Spleen (tissue), 11 donors: ENCODE data around the gene MYCN. TPM values are rescaled to one million over a fixed set of nuclear protein-coding genes. Genes with fewer than 3 reads are reported as not detected.

Experiments
- DNase-seq: peaks from one replicate; pipeline ENCODE4 v3.0.0-alpha.2; 2020
- H3K27ac ChIP-seq, 8 donors: fragments of 200-600 bp; sonication (generic) in 7 of 8; 1 replicate in 4 of 8; 2 replicates in 4 of 8; pipeline versions ENCODE4 v1.5.0 to v1.8.0; 2016 to 2021; ENCODE audit warnings: inconsistent platforms in 4 of 8, mild to moderate bottlenecking in 4 of 8, moderate library complexity in 1 of 8
- H3K27me3 ChIP-seq, 7 donors: fragments of 200-600 bp; sonication (generic) in 6 of 7; replicated peaks in 1 of 7; 1 replicate in 4 of 7; 2 replicates in 3 of 7; pipeline versions ENCODE4 v1.5.0 to v1.8.0; 2016 to 2021; ENCODE audit warnings: inconsistent platforms in 3 of 7, mild to moderate bottlenecking in 1 of 7
- H3K36me3 ChIP-seq, 6 donors: fragments of 200-600 bp; sonication (generic) in 5 of 6; 1 replicate in 4 of 6; 2 replicates in 2 of 6; pipeline versions ENCODE4 v1.5.0 to v1.8.0; 2016 to 2021; ENCODE audit warnings: inconsistent platforms in 2 of 6
- H3K4me1 ChIP-seq, 6 donors: fragments of 200-600 bp; sonication (generic) in 5 of 6; 1 replicate in 3 of 6; 2 replicates in 3 of 6; pipeline versions ENCODE4 v1.5.0 to v1.8.0; 2016 to 2021; ENCODE audit warnings: inconsistent platforms in 3 of 6
- H3K4me3 ChIP-seq, 8 donors: fragments of 200-600 bp; sonication (generic) in 7 of 8; 1 replicate in 4 of 8; 2 replicates in 4 of 8; pipeline versions ENCODE4 v1.5.0 to v1.8.0; 2016 to 2021; ENCODE audit warnings: inconsistent platforms in 4 of 8, mild to moderate bottlenecking in 4 of 8, moderate library complexity in 2 of 8
- H3K9me3 ChIP-seq, 8 donors: fragments of 200-600 bp; sonication (generic) in 7 of 8; 1 replicate in 4 of 8; 2 replicates in 4 of 8; pipeline versions ENCODE4 v1.5.0 to v1.8.0; 2016 to 2021; ENCODE audit warnings: inconsistent platforms in 4 of 8
- CTCF ChIP-seq, 11 experiments: fragments of 200-600 bp in 7 of 11; fragments of 450-650 bp in 4 of 11; sonication (generic) in 4 of 11; IDR thresholded peaks in 8 of 11; conservative IDR thresholded peaks in 3 of 11; 1 replicate in 7 of 11; 2 replicates in 4 of 11; pipeline versions ENCODE4 v1.4.0 to v1.8.0; 2016 to 2021; ENCODE audit warnings: antibody characterized with exemption in 11 of 11, inconsistent platforms in 4 of 11, mild to moderate bottlenecking in 1 of 11
- POLR2A ChIP-seq, 3 donors: fragments of 450-650 bp; IDR thresholded peaks; one replicate each; pipeline ENCODE4 v1.5.1; 2017; ENCODE audit warnings: antibody characterized with exemption in 3 of 3, mild to moderate bottlenecking in 1 of 3
- POLR2AphosphoS5 ChIP-seq, 3 donors: sonication (generic); formaldehyde crosslinking; IDR thresholded peaks; one replicate each; pipeline ENCODE4 v1.5.1; 2017; ENCODE audit warnings: antibody characterized with exemption in 3 of 3
- WGBS, 5 donors: extraction: QIAGEN DNeasy Blood & Tissue Kit in 3 of 5; methylation state at CpG; one replicate each; pipeline versions ENCODE4 v1.1.5 to v1.1.7; 2013 to 2018; 5-methylcytosine and 5-hydroxymethylcytosine counted together
- intact Hi-C: fragments of 100-400 bp; cut with DNase I; formaldehyde crosslinking; loops from one replicate; pipeline ENCODE4 v1.15.0; 2023; ENCODE audit warnings: low total_unique reads
- polyA plus RNA-seq, 3 donors: library from polyadenylated mRNA; stranded (reverse); fragments of 200-250 nt; gene quantifications; one replicate each; pipeline ENCODE4 v1.2.1, GENCODE V29; 2013
- total RNA-seq, 7 donors: library from RNA; depleted of rRNA in 3 of 7; stranded (reverse); fragments of >200 nt in 3 of 7; fragmentation: NEBNext Ultra II Directional in 4 of 7; extraction: Animal tissue kit (Norgen Biotek cat#: 25700) in 4 of 7; gene quantifications; one replicate each; pipeline versions ENCODE4 v1.1.0 to v1.2.1, GENCODE V29; 2016 to 2021
- donor health status: healthy with polysubstance abuse.
- donor health status: DM: no; HTN: no; CAD: no; lungs with moderate emphysema.
- donor health status: DM: no; HTN: no; CAD: no.
- donor health status: Bipolar disorder and iron deficiency.
- donor health status: healthy.
- donor health status: DM: no; HTN: no; CAD: no.
- donor health status: DM: yes; HTN: yes; CAD: no.

The MYCN gene
- total and polyA plus RNA-seq, 10 donors = 0.03 to 1.3 (median 0.33) TPM; not detected in 2

- peaks cover 0 to 14% (median 5%) of the 10 kb centered on the region in 6 donors for H3K4me1 ChIP-seq
- H3K4me3 ChIP-seq = no peak overlapping the region
- H3K9me3 ChIP-seq = peaks cover 0 to 4% (median 0%) of the 10 kb centered on the region in 8 donors
- no peak for DNase-seq
- H3K27ac ChIP-seq = no peak overlapping the region
- no peaks in the 10 kb centered on the region for H3K36me3 ChIP-seq
- no peaks in the 10 kb centered on the region for H3K27me3 ChIP-seq
- TF ChIP-seq CTCF (IDR thresholded peaks at IDR 0.05 in 8 of 11, conservative IDR thresholded peaks at IDR 0.05 in 3 of 11) (no peak), POLR2A (IDR thresholded peaks at IDR 0.05) (no peak)
- WGBS, 5 donors = 66 to 90% (median 80%) methylated on average over 7 of the region's 7 CpGs
- intact Hi-C loops = no loop called here
Measured at GRCh38 chr2:15964936-15965563, 24.7 kb downstream of the MYCN start.

- H3K4me1 ChIP-seq = peaks cover 0 to 14% (median 5%) of the 10 kb centered on the region in 6 donors
- H3K27me3 ChIP-seq = peaks cover 0 to 3% (median 0%) of the 10 kb centered on the region in 7 donors
- TF ChIP-seq CTCF (IDR thresholded peaks at IDR 0.05 in 8 of 11, conservative IDR thresholded peaks at IDR 0.05 in 3 of 11) (no peak), POLR2AphosphoS5 (IDR thresholded peaks at IDR 0.05) (no peak)
- H3K27ac ChIP-seq = no peak overlapping the region
- H3K36me3 ChIP-seq = no peaks in the 10 kb centered on the region
- peaks cover 0 to 4% (median 0%) of the 10 kb centered on the region in 8 donors for H3K9me3 ChIP-seq
- no peak overlapping the region for H3K4me3 ChIP-seq
- 28 to 39% (median 39%) methylated on average over 10 to 14 of the region's 14 CpGs for WGBS, 5 donors
- intact Hi-C loops = no loop called here
- DNase-seq = no peak
Measured at GRCh38 chr2:15965564-15966019, 25.2 kb downstream of the MYCN start.

GRCh38 chr2:15967415-15968279, 27.3 kb downstream of the MYCN start:
- intact Hi-C loops = no loop called here
- Histone ChIP-seq H3K4me1 (peaks cover 0 to 14% (median 5%) of the 10 kb centered on the region in 6 donors), H3K27me3 (peaks cover 0 to 13% (median 0%) of the 10 kb centered on the region in 7 donors), H3K4me3 (no peak overlapping the region), H3K36me3 (no peaks in the 10 kb centered on the region), H3K27ac (no peak overlapping the region), H3K9me3 (no peaks in the 10 kb centered on the region)
- 89 to 91% (median 91%) methylated on average over 10 of the region's 10 CpGs for WGBS, 5 donors
- no peak for TF ChIP-seq CTCF (IDR thresholded peaks at IDR 0.05 in 8 of 11, conservative IDR thresholded peaks at IDR 0.05 in 3 of 11)
- no peak for DNase-seq
